Epithelial cell of esophagus (primary cell): ENCODE measurements around the gene CBL.

Experiments
- DNase-seq: peaks from one replicate; pipeline ENCODE4 v3.0.0; 2010; ENCODE audit warnings: low read depth
- H3K4me3 ChIP-seq: 2 replicates; pipeline ENCODE4 v1.5.1; 2011; ENCODE audit warnings: mild to moderate bottlenecking, low read length, control low read depth
- CTCF ChIP-seq: IDR thresholded peaks from 2 replicates; pipeline ENCODE4 v1.5.1; 2011; ENCODE audit warnings: low read depth, mild to moderate bottlenecking, low read length, control low read depth, inconsistent platforms; ENCODE audit not compliant: insufficient read depth; ENCODE audit errors: missing control alignments

The CBL gene

DNA sequence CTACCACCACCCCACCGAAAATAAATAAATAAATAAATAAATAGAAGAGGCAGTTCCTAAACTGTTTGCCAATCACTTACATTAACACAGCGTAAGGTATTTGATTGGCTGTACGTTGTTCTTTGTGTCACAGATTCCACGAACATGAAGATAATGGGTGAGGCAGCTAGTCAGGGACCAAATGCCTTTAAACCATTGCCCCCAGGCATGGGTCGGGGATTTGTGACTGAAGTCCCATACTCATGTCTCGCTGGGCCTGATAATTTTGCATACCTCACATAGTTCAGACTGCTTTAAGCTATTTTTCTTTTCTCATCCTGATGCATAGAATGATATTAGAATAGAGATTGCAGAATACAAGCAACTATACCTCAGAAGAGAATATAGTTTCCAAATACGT, 3.6 kb upstream of the CBL start:
- DNase-seq = no peak
- no peak for TF ChIP-seq CTCF
- no peak overlapping the region for H3K4me3 ChIP-seq

DNA sequence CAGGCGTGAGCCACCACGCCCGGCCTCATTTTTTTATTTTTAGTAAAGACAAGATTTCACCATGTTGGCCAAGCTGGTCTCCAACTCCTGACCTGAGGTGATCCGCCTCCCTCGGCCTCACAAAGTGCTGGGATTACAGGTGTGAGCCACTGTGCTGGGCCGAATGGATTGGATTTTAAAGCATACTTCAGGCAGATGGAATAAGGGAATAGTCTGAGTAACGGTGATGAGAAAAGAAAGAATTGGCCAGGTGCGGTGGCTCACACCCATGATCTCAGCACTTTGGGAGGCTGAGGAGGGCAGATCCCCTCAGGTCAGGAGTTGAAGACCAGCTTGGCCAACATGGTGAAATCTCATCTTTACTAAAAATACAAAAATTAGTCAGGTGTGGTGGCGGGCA, 2.1 kb upstream of the CBL start:
- H3K4me3 ChIP-seq = no peak overlapping the region
- TF ChIP-seq CTCF = no peak
- DNase-seq = no peak

DNA sequence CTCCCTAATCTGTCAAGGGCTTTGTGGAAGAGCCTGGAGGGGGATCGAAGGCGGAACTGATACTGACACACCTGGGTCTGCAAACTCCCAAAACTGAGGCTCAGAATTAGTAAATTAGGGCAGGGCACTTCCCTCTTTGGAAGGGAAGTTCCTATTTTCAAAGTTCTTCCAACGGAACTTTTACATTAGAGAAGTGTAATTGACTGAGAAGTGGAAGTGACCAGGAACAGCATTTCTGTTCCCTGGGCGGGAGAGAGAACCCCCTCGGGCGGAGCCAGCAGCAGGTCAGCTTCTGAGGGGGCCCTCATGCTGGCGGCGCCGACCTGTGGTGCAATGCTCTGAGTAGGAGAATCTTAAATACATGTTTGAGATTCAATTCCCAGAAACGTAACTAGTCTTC, 1.1 kb upstream of the CBL start:
- no peak overlapping the region for H3K4me3 ChIP-seq
- DNase-seq = no peak
- TF ChIP-seq CTCF = no peak

- peak overlapping the region; percentile 80 for H3K4me3 ChIP-seq
- DNase-seq = peak; percentile 33
- no peak for TF ChIP-seq CTCF
Measured at GRCh38 chr11:119206511-119207414, 624 bp downstream of the CBL start.

DNA sequence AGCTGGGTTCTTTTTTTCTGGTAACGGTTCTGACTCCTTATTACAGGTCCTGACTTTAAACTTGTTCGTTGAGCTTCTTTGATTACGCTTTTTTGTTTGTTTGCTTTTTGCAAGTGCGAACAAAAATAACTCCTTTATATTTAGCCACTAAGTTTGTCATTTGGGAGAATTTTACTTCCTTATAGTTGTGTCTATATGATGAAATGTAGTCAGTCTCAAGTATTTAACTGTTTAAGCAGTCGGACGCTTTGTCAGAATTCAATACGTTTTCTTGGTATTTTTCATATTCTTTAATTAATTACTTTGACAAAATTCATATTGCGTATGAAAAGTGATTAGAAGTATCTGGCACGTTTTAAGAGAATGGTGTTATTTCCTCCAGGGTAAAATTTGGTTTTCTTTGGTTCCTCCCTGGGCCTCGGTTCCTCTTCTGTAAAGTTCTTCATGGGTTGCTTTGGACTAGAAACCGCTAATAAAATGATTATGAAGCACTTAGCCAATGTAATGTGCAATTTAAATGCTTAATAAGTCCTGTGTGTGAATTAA, 1.3 kb downstream of the CBL start:
- no peak for DNase-seq
- no peak for TF ChIP-seq CTCF
- H3K4me3 ChIP-seq = peak overlapping the region; percentile 80

GRCh38 chr11:119209186-119209585, 3.0 kb downstream of the CBL start:
- no peak for TF ChIP-seq CTCF
- no peak overlapping the region for H3K4me3 ChIP-seq
- no peak for DNase-seq
